Body of pancreas (tissue), 4 donors: ENCODE results near the gene TRERF1. TPM values are rescaled to one million over a fixed set of nuclear protein-coding genes. Genes with fewer than 3 reads are reported as not detected.

ENCODE experiments used
- ATAC-seq: fragments of 150-250 bp; one replicate; pipeline ENCODE4 v1.9.1; 2016
- DNase-seq, 4 donors: peaks; one replicate each; pipeline ENCODE4 v3.0.0-alpha.2; 2019
- H3K27ac ChIP-seq, 4 donors: fragments of 200-600 bp; sonication (generic); 1 replicate in 3 of 4; 2 replicates in 1 of 4; pipeline versions ENCODE4 v1.5.1 to v1.6.1; 2016 to 2019; ENCODE audit warnings: mild to moderate bottlenecking in 1 of 4, mixed read lengths in 1 of 4, moderate library complexity in 1 of 4
- H3K27me3 ChIP-seq, 2 donors: fragments of 200-600 bp; sonication (generic); one replicate each; pipeline ENCODE4 v1.6.0; 2016; ENCODE audit warnings: mild to moderate bottlenecking in 1 of 2
- H3K36me3 ChIP-seq, 2 donors: fragments of 200-600 bp; sonication (generic); replicated peaks in 1 of 2; 2 replicates each; pipeline ENCODE4 v1.5.1; 2016; ENCODE audit warnings: low read depth in 2 of 2; ENCODE audit not compliant: insufficient read depth in 1 of 2
- H3K4me1 ChIP-seq: fragments of 200-600 bp; sonication (generic); one replicate; pipeline ENCODE4 v1.6.0; 2016
- H3K4me3 ChIP-seq, 2 donors: fragments of 200-600 bp; sonication (generic); 1 replicate in 1 of 2; 2 replicates in 1 of 2; pipeline ENCODE4 v1.5.1; 2016 to 2019
- H3K9me3 ChIP-seq, 3 donors: fragments of 200-600 bp; sonication (generic); 1 replicate in 2 of 3; 2 replicates in 1 of 3; pipeline ENCODE4 v1.5.1; 2016
- POLR2A ChIP-seq, 3 donors: fragments of 450-650 bp; IDR thresholded peaks; one replicate each; pipeline ENCODE4 v1.6.1; 2016; ENCODE audit warnings: antibody characterized with exemption in 3 of 3, mild to moderate bottlenecking in 2 of 3
- WGBS, 2 donors: methylation state at CpG; one replicate each; pipeline ENCODE4 v1.1.5; 2017; 5-methylcytosine and 5-hydroxymethylcytosine counted together
- intact Hi-C: fragments of 100-400 bp; cut with DNase I; formaldehyde crosslinking; loops from one replicate; pipeline ENCODE4 v1.15.1; 2023
- total RNA-seq, 2 donors: library from RNA; depleted of rRNA; stranded (reverse); fragments of >200 nt; gene quantifications; one replicate each; pipeline ENCODE4 v1.1.0, GENCODE V29; 2016
- TF ChIP-seq, protein P1 (sequence below), 7 experiments: fragments of 450-650 bp in 4 of 7; fragments of 200-600 bp in 3 of 7; sonication (generic) in 3 of 7; IDR thresholded peaks; one replicate each; pipeline ENCODE4 v1.5.1; 2016 to 2019; ENCODE audit warnings: antibody characterized with exemption in 7 of 7

TRERF1 gene
- total RNA-seq, 2 donors from 2014 or later: 2.3 to 3.4 TPM

GRCh38 chr6:42279966-42280629 lies 171.6 kb downstream of the TRERF1 start:
- 67 to 76% methylated on average over 10 to 24 of the region's 24 CpGs for WGBS, 2 donors
- no peak overlapping the region for H3K4me3 ChIP-seq
- no peaks in the 10 kb centered on the region for H3K27me3 ChIP-seq
- H3K9me3 ChIP-seq: no peaks in the 10 kb centered on the region
- TF ChIP-seq, protein P1, sequence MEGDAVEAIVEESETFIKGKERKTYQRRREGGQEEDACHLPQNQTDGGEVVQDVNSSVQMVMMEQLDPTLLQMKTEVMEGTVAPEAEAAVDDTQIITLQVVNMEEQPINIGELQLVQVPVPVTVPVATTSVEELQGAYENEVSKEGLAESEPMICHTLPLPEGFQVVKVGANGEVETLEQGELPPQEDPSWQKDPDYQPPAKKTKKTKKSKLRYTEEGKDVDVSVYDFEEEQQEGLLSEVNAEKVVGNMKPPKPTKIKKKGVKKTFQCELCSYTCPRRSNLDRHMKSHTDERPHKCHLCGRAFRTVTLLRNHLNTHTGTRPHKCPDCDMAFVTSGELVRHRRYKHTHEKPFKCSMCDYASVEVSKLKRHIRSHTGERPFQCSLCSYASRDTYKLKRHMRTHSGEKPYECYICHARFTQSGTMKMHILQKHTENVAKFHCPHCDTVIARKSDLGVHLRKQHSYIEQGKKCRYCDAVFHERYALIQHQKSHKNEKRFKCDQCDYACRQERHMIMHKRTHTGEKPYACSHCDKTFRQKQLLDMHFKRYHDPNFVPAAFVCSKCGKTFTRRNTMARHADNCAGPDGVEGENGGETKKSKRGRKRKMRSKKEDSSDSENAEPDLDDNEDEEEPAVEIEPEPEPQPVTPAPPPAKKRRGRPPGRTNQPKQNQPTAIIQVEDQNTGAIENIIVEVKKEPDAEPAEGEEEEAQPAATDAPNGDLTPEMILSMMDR (IDR thresholded peaks at IDR 0.05): no peak
- TF ChIP-seq POLR2A (IDR thresholded peaks at IDR 0.05): no peak
- H3K4me1 ChIP-seq: no peaks in the 10 kb centered on the region
- intact Hi-C loops: no loop called here
- no peak overlapping the region for H3K27ac ChIP-seq
- ATAC-seq (no peak), DNase-seq (no peak)
- no peaks in the 10 kb centered on the region for H3K36me3 ChIP-seq

DNA sequence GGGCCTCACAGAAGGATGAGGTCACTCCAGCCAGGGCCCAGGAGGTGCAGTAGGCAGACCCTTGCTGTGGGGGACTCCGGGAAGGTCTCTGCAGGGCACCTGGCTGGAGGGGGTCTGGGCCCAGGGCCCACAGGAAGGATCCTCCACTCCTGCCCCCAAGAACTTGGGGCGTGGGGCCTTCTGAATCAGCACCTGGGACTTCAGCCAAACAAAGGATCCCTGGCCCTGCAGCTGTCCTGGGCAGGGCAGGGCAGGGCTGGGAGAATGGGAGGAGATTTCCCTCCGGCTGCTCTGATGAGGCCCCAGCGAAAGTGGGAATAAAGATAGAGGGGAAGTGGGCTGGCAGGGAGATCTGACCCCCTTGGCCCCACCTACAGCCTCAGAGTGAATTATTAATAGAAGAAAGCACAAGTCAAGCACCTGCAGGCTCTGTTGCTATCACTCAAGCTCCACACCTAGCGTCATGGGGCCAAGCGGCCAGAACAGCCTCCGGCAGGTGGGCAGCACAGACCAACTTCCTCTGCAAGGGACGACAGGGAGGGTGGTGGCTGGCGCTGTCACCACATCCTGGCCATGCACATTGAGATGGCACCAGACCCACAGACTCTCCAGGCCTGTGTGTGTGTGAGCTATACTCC lies 172.5 kb downstream of the TRERF1 start:
- ATAC-seq (no peak), DNase-seq (no peak)

DNA sequence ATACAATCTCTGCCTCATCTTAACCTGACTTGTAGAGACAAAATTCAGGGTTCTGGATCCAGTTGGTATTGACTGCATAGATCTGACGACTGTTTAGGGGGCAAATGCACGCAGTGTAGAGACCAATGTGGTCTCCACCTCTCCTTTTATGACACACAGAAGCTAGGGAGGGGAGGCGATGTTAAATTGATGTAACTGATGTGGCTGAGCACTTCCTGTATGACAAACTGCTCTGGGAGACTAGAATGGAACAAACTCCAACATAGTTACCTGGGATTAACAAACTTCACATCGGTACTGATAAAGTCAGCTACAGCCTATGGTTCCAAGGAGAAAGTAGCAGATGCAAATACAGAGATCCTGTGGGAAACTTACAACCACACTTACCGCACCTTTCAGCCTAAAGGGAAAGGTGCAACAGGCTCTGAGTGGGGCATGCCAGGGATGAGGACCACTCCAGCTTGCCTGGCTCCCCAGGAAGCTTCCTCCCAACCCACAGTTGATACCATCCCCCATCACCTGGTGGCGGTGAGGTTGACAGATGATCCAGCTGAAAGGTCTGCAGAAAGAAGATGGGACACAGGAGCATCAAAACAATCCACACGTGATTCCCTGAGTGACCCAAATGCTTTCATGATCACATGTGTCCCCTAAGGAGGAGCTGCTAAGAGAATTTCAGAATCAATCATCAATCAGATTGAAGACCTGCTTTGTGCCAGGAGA lies 173.4 kb downstream of the TRERF1 start:
- no peaks in the 10 kb centered on the region for H3K9me3 ChIP-seq
- 85 to 87% methylated on average over 7 of the region's 7 CpGs for WGBS, 2 donors
- DNase-seq: no peak
- intact Hi-C loops: no loop called here
- no peaks in the 10 kb centered on the region for H3K27me3 ChIP-seq
- no peaks in the 10 kb centered on the region for H3K4me1 ChIP-seq
- TF ChIP-seq, protein P1 (IDR thresholded peaks at IDR 0.05): no peak
- TF ChIP-seq POLR2A (IDR thresholded peaks at IDR 0.05): no peak
- H3K27ac ChIP-seq: no peak overlapping the region
- no peaks in the 10 kb centered on the region for H3K36me3 ChIP-seq
- H3K4me3 ChIP-seq: no peak overlapping the region
- ATAC-seq: no peak

More for the DNA sequence above, 172.5 kb downstream of the TRERF1 start:
- Histone ChIP-seq H3K27ac (no peak overlapping the region), H3K36me3 (no peaks in the 10 kb centered on the region), H3K27me3 (no peaks in the 10 kb centered on the region), H3K4me1 (no peaks in the 10 kb centered on the region), H3K9me3 (no peaks in the 10 kb centered on the region), H3K4me3 (no peak overlapping the region)
- no peak for TF ChIP-seq POLR2A (IDR thresholded peaks at IDR 0.05)
- TF ChIP-seq, protein P1 (IDR thresholded peaks at IDR 0.05): no peak
- intact Hi-C loops: no loop called here
- WGBS, 2 donors: 59 to 74% methylated on average over 2 to 9 of the region's 9 CpGs

GRCh38 chr6:42276034-42276890 lies 175.5 kb downstream of the TRERF1 start:
- intact Hi-C loops: no loop called here
- no peaks in the 10 kb centered on the region for H3K9me3 ChIP-seq
- H3K4me1 ChIP-seq: no peaks in the 10 kb centered on the region
- 69 to 73% methylated on average over 13 of the region's 13 CpGs for WGBS, 2 donors
- TF ChIP-seq, protein P1 (IDR thresholded peaks at IDR 0.05): no peak
- TF ChIP-seq POLR2A (IDR thresholded peaks at IDR 0.05): no peak
- H3K27ac ChIP-seq: peak overlapping the region in 1 of 4 donors; percentile 5
- H3K4me3 ChIP-seq: no peak overlapping the region
- ATAC-seq (no peak), DNase-seq (peak in 2 of 4 donors; percentile 27 to 38)
- H3K27me3 ChIP-seq: no peaks in the 10 kb centered on the region
- no peaks in the 10 kb centered on the region for H3K36me3 ChIP-seq
